ENCODE results near the gene HMGXB4.

The HMGXB4 gene

DNA sequence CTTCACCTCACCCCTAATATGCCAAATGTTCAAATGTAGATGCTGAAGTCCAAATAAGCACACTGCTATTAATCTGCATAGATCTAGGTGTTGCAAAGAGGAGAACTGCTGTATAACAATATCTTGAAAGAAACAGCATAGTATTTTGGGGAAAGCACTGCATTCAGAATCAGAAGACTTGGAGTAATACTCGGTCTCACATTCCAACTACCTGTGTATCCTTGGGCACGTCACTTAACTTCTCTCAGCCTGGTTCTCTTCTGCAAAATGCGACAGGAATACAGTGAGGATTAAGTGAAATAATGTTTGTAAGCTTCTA, 332 bp upstream of the HMGXB4 start:
- DNase-seq (ENCODE audit: low read depth in 3 of 3), result no peak

DNA sequence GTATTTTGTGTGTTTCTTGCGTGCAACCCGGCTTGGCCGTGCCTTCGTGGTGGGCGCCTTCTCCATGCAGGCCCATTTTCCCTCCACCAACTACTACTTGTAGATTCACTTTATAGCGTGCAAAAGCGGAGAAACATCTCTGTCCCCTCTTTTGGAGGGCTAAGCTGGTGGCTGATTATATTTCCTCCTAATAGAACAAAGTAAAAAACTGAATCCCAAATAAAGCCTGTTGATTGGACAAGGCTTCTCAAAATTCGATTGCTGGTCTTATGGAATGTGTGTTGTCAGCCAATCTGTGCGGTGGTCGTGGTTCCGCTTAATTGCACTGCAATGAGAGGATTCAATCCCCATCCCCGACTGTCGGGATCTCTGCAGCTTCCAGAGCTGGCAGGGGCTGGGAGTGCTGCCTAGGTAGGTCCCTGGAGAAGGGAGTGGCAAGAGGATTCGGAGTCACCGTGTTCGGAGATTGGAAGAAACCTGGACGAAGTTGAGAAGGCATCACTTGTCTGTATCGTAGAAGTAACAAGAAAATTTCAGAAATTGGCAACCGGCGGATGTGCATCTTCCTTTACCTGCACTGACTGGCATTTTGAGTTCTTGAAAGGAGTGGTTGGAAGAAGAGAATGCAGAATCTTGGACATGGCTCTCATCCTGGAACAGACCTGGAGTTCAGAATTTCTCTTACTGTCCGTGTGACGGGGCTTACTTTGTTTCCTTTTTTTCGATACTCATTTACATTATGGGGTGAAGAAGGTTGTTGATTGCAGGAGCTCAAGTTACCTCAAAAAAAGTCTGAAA, 1.1 kb downstream of the HMGXB4 start:
- DNase-seq (ENCODE audit: low read depth in 3 of 3), result no peak

DNA sequence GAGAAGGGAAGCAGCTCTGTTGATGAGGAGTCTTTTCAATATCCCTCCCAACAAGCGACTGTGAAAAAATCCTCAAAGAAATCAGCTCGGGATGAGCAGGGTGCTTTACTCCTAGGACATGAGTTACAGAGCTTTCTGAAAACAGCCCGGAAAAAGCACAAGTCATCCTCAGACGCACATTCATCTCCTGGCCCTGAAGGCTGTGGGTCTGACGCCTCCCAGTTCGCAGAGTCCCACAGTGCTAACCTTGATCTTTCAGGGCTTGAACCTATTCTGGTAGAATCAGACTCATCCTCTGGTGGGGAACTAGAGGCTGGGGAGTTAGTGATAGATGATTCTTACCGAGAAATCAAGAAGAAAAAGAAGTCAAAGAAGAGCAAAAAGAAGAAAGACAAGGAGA, 7.7 kb downstream of the HMGXB4 start:
- no peak for DNase-seq (ENCODE audit: low read depth in 3 of 3)

- no peak for DNase-seq (ENCODE audit: low read depth in 3 of 3)
Observed at GRCh38 chr22:35266277-35266676, 9.0 kb downstream of the HMGXB4 start.

GRCh38 chr22:35269630-35270029, 12.3 kb downstream of the HMGXB4 start:
- no peak for DNase-seq (ENCODE audit: low read depth in 3 of 3)

- DNase-seq (ENCODE audit: low read depth in 3 of 3), result no peak
Observed at GRCh38 chr22:35274154-35274871, 17.0 kb downstream of the HMGXB4 start.

GRCh38 chr22:35275580-35275979, 18.3 kb downstream of the HMGXB4 start:
- no peak for DNase-seq (ENCODE audit: low read depth in 3 of 3)

- DNase-seq (ENCODE audit: low read depth in 3 of 3), result no peak
Observed at GRCh38 chr22:35276019-35276418, 18.7 kb downstream of the HMGXB4 start.

- DNase-seq (ENCODE audit: low read depth in 3 of 3), result no peak
Observed at GRCh38 chr22:35288116-35288515, 30.8 kb downstream of the HMGXB4 start.

GRCh38 chr22:35292786-35293185, 35.5 kb downstream of the HMGXB4 start:
- no peak for DNase-seq (ENCODE audit: low read depth in 3 of 3)

- DNase-seq (ENCODE audit: low read depth in 3 of 3), result no peak
Observed at GRCh38 chr22:35296051-35296450, 38.8 kb downstream of the HMGXB4 start.

DNA sequence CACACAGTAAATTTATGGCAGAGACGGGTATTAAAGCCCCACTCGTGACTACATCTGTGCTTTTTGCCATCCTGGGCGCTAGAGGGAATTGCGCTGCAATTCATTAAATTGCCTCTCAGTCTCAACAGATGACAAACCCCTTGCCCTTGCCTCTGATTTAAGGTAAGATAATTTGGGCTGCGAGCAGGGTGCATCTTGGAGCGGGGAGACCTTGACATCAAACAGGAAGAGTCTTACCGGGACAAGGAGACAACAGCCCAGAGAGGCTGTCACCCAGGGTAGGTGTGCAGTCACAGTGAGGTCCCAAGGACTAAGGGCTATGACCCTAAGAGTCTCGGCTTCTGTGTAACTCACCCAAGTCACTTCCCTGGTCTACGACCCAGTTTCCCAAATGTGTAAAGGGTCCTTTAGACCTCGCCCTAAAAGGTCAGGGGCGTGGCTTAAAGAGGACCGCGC, 42.0 kb downstream of the HMGXB4 start:
- peak in 1 of 3 experiments; percentile 18 for DNase-seq (ENCODE audit: low read depth in 3 of 3)

DNA sequence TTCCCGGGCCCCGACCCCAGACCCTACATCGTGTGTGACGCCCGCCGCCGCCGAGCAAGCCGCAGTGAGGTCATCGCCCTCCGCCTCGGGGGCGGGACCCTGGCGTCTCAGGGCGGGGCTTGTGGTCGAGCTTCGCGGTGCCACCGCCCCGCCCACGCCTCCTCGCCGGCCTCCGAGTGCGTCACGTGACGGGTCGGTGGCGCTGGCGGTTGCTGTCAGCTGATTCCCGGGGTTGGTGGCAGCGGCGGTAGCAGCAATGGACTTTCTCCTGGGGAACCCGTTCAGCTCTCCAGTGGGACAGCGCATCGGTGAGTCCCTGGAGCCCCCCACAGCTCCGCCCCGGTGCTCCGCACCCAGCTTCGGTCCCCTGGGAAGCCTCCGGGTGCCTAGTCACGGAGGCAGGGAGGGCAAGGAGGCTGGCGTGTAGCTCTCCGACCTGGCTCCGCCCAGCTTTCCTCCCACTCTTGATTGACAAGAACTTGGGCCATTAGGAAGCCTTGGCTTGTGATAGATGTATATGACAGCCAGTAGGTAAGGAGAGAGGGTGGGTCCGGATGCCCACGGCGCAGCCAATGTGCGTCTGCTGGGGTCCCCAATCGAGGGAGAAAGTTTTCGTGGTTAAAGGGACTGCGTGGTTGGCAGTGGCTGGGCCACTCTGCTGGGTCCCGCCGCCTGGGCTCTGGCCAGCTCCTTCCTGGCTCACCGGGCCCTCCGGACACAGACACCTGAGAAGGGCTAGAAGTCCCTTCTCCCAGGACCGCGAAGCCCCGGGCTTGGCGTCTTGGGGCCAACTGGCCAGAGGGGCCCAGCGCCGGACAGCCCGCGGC, 42.6 kb downstream of the HMGXB4 start, which contains the start of gene TOM1:
TOM1 (plus strand) TSS at position 222 of the 827 bp plus-strand sequence; CDS start at position 257, 35 bp downstream.
- peak; percentile 95 to 98 (median 95) for DNase-seq (ENCODE audit: low read depth in 3 of 3)

GRCh38 chr22:35301372-35301874, 44.1 kb downstream of the HMGXB4 start:
- DNase-seq (ENCODE audit: low read depth in 3 of 3), result no peak

GRCh38 chr22:35303029-35303624, 45.8 kb downstream of the HMGXB4 start:
- DNase-seq (ENCODE audit: low read depth in 3 of 3), result no peak

DNA sequence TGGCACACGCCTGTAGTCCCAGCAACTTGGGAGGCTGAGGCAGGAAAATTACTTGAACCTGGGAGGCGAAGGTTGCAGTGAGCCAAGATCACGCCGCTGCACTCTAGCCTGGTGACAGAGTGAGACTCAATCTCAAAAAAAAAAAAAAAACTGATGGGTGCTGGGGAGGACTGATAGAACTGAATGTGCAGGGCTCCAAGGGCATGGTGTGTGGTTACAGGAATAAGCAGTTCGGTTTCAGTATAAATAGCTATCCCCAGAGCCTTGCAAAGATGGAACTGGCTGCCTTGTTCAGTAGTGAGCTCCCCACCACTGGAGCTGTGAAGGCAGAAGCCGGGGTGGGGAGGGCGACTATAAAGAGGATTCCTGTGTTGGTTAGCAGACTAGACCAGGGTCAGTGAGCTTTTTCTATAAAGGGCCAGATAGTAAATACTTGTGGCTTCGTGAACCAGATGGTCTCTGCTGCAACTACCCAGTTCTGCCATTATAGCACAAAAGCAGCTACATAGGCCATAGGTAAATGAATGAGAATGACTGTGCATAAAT, 48.3 kb downstream of the HMGXB4 start:
- no peak for DNase-seq (ENCODE audit: low read depth in 3 of 3)

DNA sequence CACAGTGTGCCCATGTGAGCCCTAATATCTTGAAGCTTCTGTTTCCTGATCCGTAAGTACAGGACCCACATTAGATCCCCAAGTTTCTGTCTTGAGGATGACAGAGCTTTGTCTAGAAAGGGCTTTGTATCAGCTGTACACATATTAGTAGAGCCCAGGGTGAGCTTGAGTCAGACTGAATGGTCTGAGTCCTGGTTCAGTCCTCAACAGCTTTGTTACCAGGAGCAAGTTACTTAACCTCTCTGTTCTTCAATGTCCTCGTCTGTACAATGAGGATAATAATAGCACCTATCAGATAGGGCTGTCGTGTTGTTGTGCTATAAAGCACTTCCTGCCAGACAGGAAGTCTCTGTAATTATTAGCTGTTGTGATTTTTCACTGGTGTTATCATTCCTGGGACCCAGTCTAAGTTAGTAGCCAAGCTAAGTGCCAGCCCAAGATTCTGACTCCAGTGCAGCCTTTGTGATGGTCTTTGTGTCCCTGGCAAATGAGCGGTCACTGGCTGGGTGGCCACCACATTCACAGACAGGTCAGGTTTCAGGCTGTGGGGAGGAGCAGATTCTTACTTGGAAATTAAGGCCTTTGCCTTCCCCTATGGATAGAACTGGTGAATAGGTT, 49.2 kb downstream of the HMGXB4 start:
- DNase-seq (ENCODE audit: low read depth in 3 of 3), result no peak

- no peak for DNase-seq (ENCODE audit: low read depth in 3 of 3)
Observed at GRCh38 chr22:35307372-35307771, 50.1 kb downstream of the HMGXB4 start.

GRCh38 chr22:35307892-35308291, 50.6 kb downstream of the HMGXB4 start:
- no peak for DNase-seq (ENCODE audit: low read depth in 3 of 3)

GRCh38 chr22:35308480-35309021, 51.3 kb downstream of the HMGXB4 start:
- DNase-seq (ENCODE audit: low read depth in 3 of 3), result no peak

All from stimulated activated CD4-positive, alpha-beta T cell treated with anti-CD3 and anti-CD28 coated beads, TNF-alpha, amount 100 ng/mL, for 4 hours (primary cell).